GM23338 (cell line): ENCODE results near the gene SYT12. TPM values are rescaled to one million over a fixed set of nuclear protein-coding genes. Genes with fewer than 3 reads are reported as not detected.
A peak's percentile ranks its signal among the peaks of the same experiment; 100 is the strongest.

Experiments
- ATAC-seq: fragments of 200-7000 bp; cut with Tn5 transposase; 3 replicates; pipeline ENCODE4 v1.9.1; 2020
- DNase-seq: peaks from one replicate; pipeline ENCODE4 v3.0.0-alpha.2; 2015; ENCODE audit warnings: low spot score
- H2AFZ ChIP-seq: fragments of 200-600 bp; sonication (generic); 2 replicates; pipeline ENCODE4 v1.8.0; 2016; ENCODE audit warnings: antibody characterized with exemption, mild to moderate bottlenecking, moderate library complexity
- H3F3A ChIP-seq: fragments of 200-600 bp; sonication (generic); replicated peaks from 2 replicates; pipeline ENCODE4 v1.8.0; 2017; ENCODE audit warnings: antibody characterized with exemption, mixed run types, low read depth
- H3K27ac ChIP-seq: fragments of 200-600 bp; sonication (generic); 2 replicates; pipeline ENCODE4 v1.6.1; 2016; ENCODE audit warnings: low read depth
- H3K27me3 ChIP-seq: fragments of 200-600 bp; sonication (generic); 2 replicates; pipeline ENCODE4 v1.8.0; 2016; ENCODE audit warnings: mild to moderate bottlenecking, mixed run types, moderate library complexity; ENCODE audit not compliant: insufficient read depth
- H3K36me3 ChIP-seq: fragments of 200-600 bp; sonication (generic); 2 replicates; pipeline ENCODE4 v1.8.0; 2016; ENCODE audit warnings: mild to moderate bottlenecking; ENCODE audit not compliant: insufficient read depth
- H3K4me1 ChIP-seq: fragments of 200-600 bp; sonication (generic); 2 replicates; pipeline ENCODE4 v1.8.0; 2016; ENCODE audit warnings: mild to moderate bottlenecking, moderate library complexity; ENCODE audit not compliant: insufficient read depth
- H3K4me2 ChIP-seq: fragments of 200-600 bp; sonication (generic); 2 replicates; pipeline ENCODE4 v1.7.1; 2017; ENCODE audit warnings: mixed run types
- H3K4me3 ChIP-seq: fragments of 200-600 bp; sonication (generic); 2 replicates; pipeline ENCODE4 v1.6.1; 2016; ENCODE audit warnings: mixed run types
- H3K79me2 ChIP-seq: fragments of 200-600 bp; sonication (generic); replicated peaks from 2 replicates; pipeline ENCODE4 v1.8.0; 2017; ENCODE audit warnings: mild to moderate bottlenecking; ENCODE audit not compliant: insufficient read depth
- H3K9me2 ChIP-seq: fragments of 200-600 bp; sonication (generic); 2 replicates; pipeline ENCODE4 v1.8.0; 2017; ENCODE audit not compliant: insufficient read depth
- H4K20me1 ChIP-seq: fragments of 200-600 bp; sonication (generic); replicated peaks from 2 replicates; pipeline ENCODE4 v1.8.0; 2017; ENCODE audit warnings: mild to moderate bottlenecking; ENCODE audit not compliant: insufficient read depth
- H3K27ac Mint-ChIP-seq: 2 replicates; pipeline ENCODE4 v1.8.0; 2020; ENCODE audit warnings: inconsistent platforms, mild to moderate bottlenecking, moderate library complexity, mixed read lengths
- H3K27me3 Mint-ChIP-seq: 3 replicates; pipeline ENCODE4 v1.8.0; 2022; ENCODE audit warnings: low read depth, mild to moderate bottlenecking, moderate library complexity, mixed read lengths, inconsistent platforms; ENCODE audit not compliant: insufficient read depth, poor library complexity
- H3K36me3 Mint-ChIP-seq: 3 replicates; pipeline ENCODE4 v1.8.0; 2021; ENCODE audit warnings: low read depth, mild to moderate bottlenecking, inconsistent platforms, moderate library complexity, mixed read lengths
- H3K4me1 Mint-ChIP-seq: 3 replicates; pipeline ENCODE4 v1.8.0; 2020; ENCODE audit warnings: mild to moderate bottlenecking, inconsistent platforms, mixed read lengths
- H3K4me3 Mint-ChIP-seq: 3 replicates; pipeline ENCODE4 v1.8.0; 2021; ENCODE audit warnings: moderate library complexity, mild to moderate bottlenecking, inconsistent platforms, mixed read lengths
- H3K9me3 Mint-ChIP-seq: 3 replicates; pipeline ENCODE4 v1.8.0; 2020; ENCODE audit warnings: moderate library complexity, mild to moderate bottlenecking, inconsistent platforms, mixed read lengths
- EZH2 ChIP-seq: fragments of 200-600 bp; sonication (generic); IDR thresholded peaks from one replicate; pipeline ENCODE4 v1.8.0; 2017; ENCODE audit warnings: antibody characterized with exemption, mild to moderate bottlenecking, low read depth; ENCODE audit not compliant: unreplicated experiment
- EZH2phosphoT487 ChIP-seq: fragments of 200-600 bp; sonication (generic); IDR thresholded peaks from one replicate; pipeline ENCODE4 v1.8.1; 2018; ENCODE audit warnings: antibody characterized with exemption; ENCODE audit not compliant: unreplicated experiment
- JUNB ChIP-seq: IDR thresholded peaks from one replicate; pipeline ENCODE4 v1.6.1; 2016; ENCODE audit warnings: antibody characterized with exemption; ENCODE audit not compliant: unreplicated experiment
- POLR2AphosphoS5 ChIP-seq: IDR thresholded peaks from 2 replicates; pipeline ENCODE4 v1.6.1; 2016; ENCODE audit warnings: antibody characterized with exemption, low read depth
- STAT1 ChIP-seq: IDR thresholded peaks from one replicate; pipeline ENCODE4 v1.6.1; 2016; ENCODE audit warnings: antibody characterized with exemption; ENCODE audit not compliant: unreplicated experiment
- ZNF331 ChIP-seq: fragments of 250-450 bp; sonication (Bioruptor Pico); IDR thresholded peaks from 2 replicates; pipeline ENCODE4 v1.5.0; 2020; ENCODE audit warnings: low read depth, mild to moderate bottlenecking, moderate library complexity
- ZNF462 ChIP-seq: fragments of 250-450 bp; sonication (Bioruptor Pico); IDR thresholded peaks from 2 replicates; pipeline ENCODE4 v1.5.0; 2020; ENCODE audit warnings: mild to moderate bottlenecking, moderate library complexity
- polyA plus RNA-seq: library from polyadenylated mRNA; unstranded; fragments of >200 nt; fragmentation: Nextera tagmentation; extraction: Ambion mirVana; gene quantifications from 2 replicates; pipeline ENCODE4 v1.2.1, GENCODE V29; 2016
- total RNA-seq: library from RNA; depleted of rRNA; stranded (reverse); fragments of >200 nt; shearing (Covaris generic); gene quantifications from 2 replicates; pipeline ENCODE4 v1.2.3, GENCODE V29; 2014
- TF ChIP-seq, protein P1 (sequence below): IDR thresholded peaks from 2 replicates; pipeline ENCODE4 v1.6.1; 2016; ENCODE audit warnings: antibody characterized with exemption
- TF ChIP-seq, protein P2 (sequence below), 2 experiments: fragments of 200-600 bp in 1 of 2; sonication (generic) in 1 of 2; conservative IDR thresholded peaks; 2 replicates each; pipeline versions ENCODE4 v1.5.1 to v1.6.1; 2016 to 2017; ENCODE audit warnings: antibody characterized with exemption in 2 of 2, low read depth in 2 of 2, mild to moderate bottlenecking in 2 of 2, moderate library complexity in 1 of 2

The SYT12 gene
- total and polyA plus RNA-seq, 2 experiments from 2014 or later, result 0.92 to 2.5 TPM

GRCh38 chr11:67026941-67027340, 4.0 kb downstream of the SYT12 start (continued):
- TF ChIP-seq, protein P1, sequence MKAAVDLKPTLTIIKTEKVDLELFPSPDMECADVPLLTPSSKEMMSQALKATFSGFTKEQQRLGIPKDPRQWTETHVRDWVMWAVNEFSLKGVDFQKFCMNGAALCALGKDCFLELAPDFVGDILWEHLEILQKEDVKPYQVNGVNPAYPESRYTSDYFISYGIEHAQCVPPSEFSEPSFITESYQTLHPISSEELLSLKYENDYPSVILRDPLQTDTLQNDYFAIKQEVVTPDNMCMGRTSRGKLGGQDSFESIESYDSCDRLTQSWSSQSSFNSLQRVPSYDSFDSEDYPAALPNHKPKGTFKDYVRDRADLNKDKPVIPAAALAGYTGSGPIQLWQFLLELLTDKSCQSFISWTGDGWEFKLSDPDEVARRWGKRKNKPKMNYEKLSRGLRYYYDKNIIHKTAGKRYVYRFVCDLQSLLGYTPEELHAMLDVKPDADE, result no peak
- TF ChIP-seq STAT1 (no peak), EZH2 (no peak)
- TF ChIP-seq, protein P2, sequence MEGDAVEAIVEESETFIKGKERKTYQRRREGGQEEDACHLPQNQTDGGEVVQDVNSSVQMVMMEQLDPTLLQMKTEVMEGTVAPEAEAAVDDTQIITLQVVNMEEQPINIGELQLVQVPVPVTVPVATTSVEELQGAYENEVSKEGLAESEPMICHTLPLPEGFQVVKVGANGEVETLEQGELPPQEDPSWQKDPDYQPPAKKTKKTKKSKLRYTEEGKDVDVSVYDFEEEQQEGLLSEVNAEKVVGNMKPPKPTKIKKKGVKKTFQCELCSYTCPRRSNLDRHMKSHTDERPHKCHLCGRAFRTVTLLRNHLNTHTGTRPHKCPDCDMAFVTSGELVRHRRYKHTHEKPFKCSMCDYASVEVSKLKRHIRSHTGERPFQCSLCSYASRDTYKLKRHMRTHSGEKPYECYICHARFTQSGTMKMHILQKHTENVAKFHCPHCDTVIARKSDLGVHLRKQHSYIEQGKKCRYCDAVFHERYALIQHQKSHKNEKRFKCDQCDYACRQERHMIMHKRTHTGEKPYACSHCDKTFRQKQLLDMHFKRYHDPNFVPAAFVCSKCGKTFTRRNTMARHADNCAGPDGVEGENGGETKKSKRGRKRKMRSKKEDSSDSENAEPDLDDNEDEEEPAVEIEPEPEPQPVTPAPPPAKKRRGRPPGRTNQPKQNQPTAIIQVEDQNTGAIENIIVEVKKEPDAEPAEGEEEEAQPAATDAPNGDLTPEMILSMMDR (conservative IDR thresholded peaks at IDR 0.05; ENCODE audit: low read depth in 2 of 2), result no peak

DNA sequence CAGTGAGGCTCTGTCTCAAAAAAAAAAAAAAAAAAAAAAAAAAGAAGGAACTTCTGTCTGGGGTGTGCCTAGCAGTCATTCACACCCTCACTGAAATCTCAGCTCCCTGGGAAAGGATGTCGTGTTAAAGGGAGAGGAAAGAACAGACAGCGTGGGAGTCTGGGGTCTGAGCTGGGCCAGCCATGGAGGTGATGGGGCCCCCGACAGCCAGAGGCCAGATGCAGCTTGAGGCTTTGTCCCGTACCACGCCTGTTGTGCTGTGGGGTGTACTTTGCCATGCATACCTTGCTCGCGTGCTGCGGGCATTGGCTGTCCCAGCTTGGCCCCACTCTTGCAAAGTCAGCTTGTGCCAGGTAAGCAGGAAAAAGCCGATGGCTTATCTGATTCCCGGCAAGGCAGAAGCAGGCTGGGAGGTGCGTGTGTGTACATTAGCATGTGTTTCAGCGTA, 4.6 kb downstream of the SYT12 start:
- Mint-ChIP-seq H3K27ac (0 out of 2 replicates have a peak overlapping the region, but pooled peaks have one; percentile 36), H3K9me3 (peaks cover 4% of the 10 kb centered on the region), H3K4me3 (no peak overlapping the region), H3K36me3 (peaks cover 1% of the 10 kb centered on the region; the same call in 1 of the 3 replicates), H3K27me3 (peaks cover 36% of the 10 kb centered on the region), H3K4me1 (peaks cover 32% of the 10 kb centered on the region)
- Histone ChIP-seq H2AFZ (no peak overlapping the region), H3K79me2 (no peaks in the 10 kb centered on the region), H3K4me2 (no peak overlapping the region), H4K20me1 (no peaks in the 10 kb centered on the region), H3K4me3 (no peak overlapping the region), H3K27ac (no peak overlapping the region), H3K36me3 (no peaks in the 10 kb centered on the region), H3F3A (peaks cover 6% of the 10 kb centered on the region; the same call in 1 of the 2 replicates), H3K27me3 (peaks cover 28% of the 10 kb centered on the region), H3K9me2 (no peaks in the 10 kb centered on the region), H3K4me1 (peaks cover 17% of the 10 kb centered on the region; the same call in 1 of the 2 replicates)
- TF ChIP-seq EZH2phosphoT487, result no peak
- TF ChIP-seq, protein P1, result no peak
- TF ChIP-seq JUNB, result no peak
- TF ChIP-seq POLR2AphosphoS5, result no peak
- no peak for TF ChIP-seq ZNF331 (CRISPR knock-in tag)
- ATAC-seq (no peak), DNase-seq (no peak)

- DNase-seq, result no peak
- no peak for ATAC-seq
- Histone ChIP-seq H3K4me1 (peaks cover 15% of the 10 kb centered on the region; the same call in 1 of the 2 replicates), H3K36me3 (no peaks in the 10 kb centered on the region), H3K4me3 (no peak overlapping the region), H3K27me3 (peaks cover 23% of the 10 kb centered on the region), H4K20me1 (no peaks in the 10 kb centered on the region), H3F3A (0 out of 2 replicates have a peak, but pooled peaks cover 6% of the 10 kb centered on the region), H3K9me2 (no peaks in the 10 kb centered on the region), H2AFZ (no peak overlapping the region), H3K27ac (peak overlapping the region; percentile 19; the same call in 1 of the 2 replicates), H3K4me2 (0 out of 2 replicates have a peak overlapping the region, but pooled peaks have one; percentile 55), H3K79me2 (no peaks in the 10 kb centered on the region)
- 0 out of 2 replicates have a peak overlapping the region, but pooled peaks have one; percentile 36 for H3K27ac Mint-ChIP-seq
- H3K4me3 Mint-ChIP-seq, result no peak overlapping the region
- no peaks in the 10 kb centered on the region for H3K36me3 Mint-ChIP-seq
- H3K27me3 Mint-ChIP-seq, result peaks cover 33% of the 10 kb centered on the region
- peaks cover 31% of the 10 kb centered on the region for H3K4me1 Mint-ChIP-seq
- peaks cover 3% of the 10 kb centered on the region; the same call in 2 of the 3 replicates for H3K9me3 Mint-ChIP-seq
- no peak for TF ChIP-seq ZNF462
Observed at GRCh38 chr11:67027943-67028542, 5.1 kb downstream of the SYT12 start.
